Amygdala (tissue), 56 donors: ENCODE results near the gene FER.
"Not testable (repeated sequence)": the region's sequence is repeated elsewhere in the genome, so short reads cannot be mapped to it uniquely, and the experiment has no call there.

Experiments
- DNase-seq, 56 donors: peaks; one replicate each; lab custom pipeline; 2025; lab: John Stamatoyannopoulos, UW

The FER gene

GRCh38 chr5:108743846-108744245 is 3.9 kb upstream of the FER start:
- DNase-seq = no peak

- DNase-seq = no peak
Observed at GRCh38 chr5:108747111-108747773, 455 bp upstream of the FER start.

DNA sequence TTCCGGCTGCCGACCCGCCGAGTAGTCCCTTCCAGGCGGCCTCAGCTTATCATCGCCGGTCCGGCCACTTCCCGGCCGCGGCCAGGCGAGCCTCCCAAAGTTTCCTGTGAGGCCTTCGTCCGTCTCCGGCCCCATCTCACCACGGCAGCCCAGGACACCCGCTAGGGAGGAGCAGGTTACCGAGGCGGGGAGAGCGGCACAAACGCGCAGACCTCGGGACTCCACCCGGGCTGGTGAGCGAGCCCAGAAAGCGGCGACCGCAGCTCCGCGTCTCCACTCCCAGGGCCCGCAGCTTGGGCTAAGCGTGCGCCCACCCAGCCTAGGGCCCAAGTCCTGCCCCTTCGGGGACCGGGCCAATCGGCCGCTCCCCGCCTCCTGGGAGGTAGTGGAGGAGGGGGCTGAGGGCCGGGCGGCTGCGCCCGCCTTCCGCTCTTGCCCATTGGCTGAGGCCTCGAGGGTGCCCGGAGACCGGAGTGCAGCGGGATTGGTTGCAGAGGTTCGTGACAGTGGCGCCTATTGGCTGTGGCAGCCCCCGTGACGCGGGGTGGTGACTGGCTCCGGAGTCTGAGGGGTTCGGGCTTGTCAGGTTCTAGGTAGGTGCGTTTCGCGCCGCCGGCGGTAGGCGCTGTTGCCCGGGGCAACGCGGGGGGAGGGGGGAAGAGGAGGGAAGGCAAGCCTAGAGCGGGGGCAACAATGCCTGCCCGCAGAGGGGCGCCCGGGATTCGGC is 867 bp downstream of the FER start:
- DNase-seq = peak; percentile 91 to 100 (median 99)

DNA sequence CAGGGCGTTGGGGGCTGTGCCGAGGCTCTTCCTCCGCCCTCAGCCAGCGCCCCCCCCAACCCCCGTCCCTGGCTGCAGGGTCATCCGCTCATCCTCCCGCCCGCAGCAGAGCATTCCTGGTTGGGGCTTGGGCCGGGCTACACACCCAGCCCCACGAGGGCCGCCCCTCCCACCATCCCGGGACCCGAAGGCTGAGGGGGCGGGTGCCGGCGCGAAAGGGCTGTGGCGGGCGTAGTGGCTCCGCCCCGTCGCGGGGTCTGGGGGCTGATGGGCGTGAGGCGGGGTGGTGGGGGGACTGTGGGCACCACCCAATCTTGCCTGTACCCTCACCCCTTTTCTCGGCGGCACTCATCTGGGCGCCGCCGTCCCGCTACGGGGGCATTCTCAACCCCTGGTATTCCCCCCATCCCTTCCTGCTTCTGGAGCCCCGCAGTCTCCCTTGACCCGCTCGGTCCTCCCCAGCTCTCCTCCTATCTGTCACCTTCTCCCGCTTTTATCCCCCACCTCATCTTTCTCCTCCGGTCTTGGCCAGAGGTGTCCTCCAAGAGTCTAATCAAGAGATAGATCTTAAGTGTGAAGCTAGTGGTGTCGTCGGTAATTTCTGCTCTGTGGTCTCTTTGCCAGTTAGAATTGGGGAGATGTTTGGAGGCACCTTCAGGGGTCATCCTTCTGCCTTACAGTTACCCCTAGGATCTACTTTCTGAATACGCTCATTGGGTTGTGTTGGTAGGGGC is 1.6 kb downstream of the FER start:
- peak in 18 of 56 donors; percentile 33 to 94 (median 58) for DNase-seq

GRCh38 chr5:108753331-108753730 is 5.6 kb downstream of the FER start:
- DNase-seq = no peak

- no peak for DNase-seq
Observed at GRCh38 chr5:108753877-108754276, 6.2 kb downstream of the FER start.

DNA sequence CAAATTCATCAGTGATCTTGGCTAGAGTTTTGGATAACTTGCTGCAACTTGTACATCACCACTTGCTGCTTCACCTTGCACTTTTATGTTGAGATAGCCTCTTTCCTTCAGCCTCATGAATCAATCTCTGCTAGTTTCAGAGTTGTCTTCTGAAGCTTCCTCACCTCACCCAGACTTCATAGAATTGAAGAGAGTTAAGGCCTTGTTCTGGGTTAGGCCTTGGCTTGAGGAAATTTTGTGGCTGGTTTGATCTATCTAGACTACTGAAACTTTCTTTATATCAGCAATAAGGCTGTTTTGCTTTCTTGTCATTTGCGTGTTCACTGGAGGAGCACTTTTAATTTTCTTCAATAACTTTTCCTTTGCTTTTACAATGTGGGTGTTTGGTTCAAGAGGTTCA is 12.8 kb downstream of the FER start:
- no peak for DNase-seq

DNA sequence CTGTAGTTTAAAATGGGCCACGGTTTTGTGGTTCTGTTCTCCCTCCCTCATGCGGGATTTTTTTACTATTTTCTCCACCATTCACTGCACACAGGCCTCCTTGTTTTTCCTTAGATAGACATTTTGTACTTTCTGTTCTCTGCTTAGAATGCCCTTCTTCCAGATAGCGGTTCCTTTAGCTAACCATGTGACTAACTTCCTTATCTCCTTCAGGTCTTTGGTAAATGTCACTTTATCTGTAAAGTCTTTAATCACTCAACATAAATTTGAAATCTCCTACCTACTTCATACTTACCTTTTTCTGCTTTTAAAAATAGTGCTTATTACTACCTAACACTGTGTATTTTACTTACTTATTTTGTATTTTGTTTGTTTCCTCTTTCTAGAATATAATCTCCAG is 15.0 kb downstream of the FER start:
- DNase-seq = no peak

- no peak for DNase-seq
Observed at GRCh38 chr5:108763222-108763916, 15.7 kb downstream of the FER start.

DNA sequence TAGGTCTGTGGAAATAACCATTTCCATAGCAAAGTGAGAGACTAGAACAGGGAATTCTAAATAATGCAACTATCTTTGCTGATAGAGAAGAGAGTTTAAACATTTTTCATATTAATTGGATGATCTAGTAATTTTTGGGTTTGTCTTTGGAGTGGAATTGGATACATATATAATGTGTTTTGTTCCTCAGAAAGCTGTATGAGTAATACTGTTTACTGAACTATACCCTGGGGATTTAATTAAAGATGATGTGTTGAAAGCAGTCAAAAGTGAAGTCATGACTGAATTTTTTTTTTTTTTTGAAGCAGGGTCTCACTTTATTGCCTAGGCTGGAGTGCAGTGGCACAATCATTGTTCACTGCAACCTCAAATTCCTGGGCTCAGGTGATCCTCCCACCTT is 17.9 kb downstream of the FER start:
- no peak for DNase-seq

DNA sequence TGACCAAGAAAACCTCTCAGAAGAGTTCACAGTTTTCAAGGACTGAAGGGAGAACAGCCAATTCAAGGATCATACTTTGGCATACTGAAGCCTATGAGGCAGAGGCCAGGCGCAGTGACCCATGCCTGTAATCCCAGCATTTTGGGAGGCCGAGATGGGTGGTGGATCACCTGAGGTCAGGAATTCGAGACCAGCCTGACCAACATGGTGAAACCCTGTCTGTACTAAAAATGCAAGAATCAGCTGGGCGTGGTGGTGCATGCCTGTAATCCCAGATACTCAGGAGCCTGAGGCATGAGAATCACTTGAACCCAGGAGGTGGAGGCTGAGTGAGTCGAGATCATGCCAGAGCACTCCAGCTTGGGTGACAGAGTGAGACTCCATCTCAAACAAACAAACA is 19.2 kb downstream of the FER start:
- not testable (repeated sequence) for DNase-seq

DNA sequence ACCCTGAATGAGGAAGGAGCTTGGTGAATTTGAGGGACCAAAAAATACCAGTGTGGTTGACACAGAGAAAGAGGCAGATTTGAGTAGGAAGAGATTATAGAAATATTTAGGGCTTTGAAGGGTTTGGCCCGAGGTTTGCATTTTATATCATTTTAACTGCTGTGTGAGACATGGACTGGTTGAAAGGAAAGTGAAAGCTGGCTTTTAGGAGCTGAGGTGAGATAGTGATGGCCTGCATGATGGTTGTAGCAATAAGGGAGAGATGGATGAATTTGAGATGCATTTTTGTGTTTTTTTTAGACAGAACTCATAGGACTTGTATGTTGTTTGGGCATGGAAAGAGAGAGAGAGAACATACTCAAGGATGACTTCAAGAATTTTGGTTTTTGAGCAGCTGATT is 21.7 kb downstream of the FER start:
- no peak for DNase-seq

DNA sequence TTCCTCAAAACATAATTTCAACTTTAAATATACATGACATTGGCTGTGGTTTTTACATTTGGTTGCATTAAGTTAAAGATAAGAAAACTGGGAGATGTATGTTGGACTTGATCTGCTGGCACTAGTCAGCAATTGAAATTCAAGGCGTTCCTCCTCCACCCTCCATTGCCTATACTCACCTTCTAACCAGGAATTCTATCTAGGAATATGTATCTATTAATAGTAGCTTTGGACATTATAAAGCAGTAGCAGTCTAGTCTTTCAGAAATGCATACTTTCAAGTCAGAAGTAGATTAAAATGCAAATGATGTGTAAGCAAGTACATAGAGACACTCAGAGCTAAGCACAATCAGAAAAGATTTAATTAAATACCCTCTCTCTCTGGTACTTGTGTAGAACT is 24.9 kb downstream of the FER start:
- no peak for DNase-seq

DNA sequence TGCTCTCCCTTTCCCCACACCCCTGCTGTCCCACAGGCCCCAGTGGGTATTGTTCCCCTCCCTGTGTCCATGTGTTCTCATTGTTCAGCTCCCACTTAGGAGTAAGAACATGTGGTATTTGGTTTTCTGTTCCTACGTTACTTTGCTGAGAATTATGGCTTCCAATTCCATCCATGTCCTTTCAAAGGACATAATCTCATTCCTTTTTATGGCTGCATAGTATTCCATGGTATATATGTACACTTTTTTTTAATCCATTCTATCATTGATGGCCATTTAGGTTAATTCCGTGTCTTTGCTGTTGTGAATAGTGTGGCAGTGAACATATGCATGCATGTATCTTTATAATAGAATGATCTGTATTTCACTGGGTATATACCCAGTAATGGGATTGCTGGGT is 25.6 kb downstream of the FER start:
- DNase-seq = no peak

- DNase-seq = not testable (repeated sequence)
Observed at GRCh38 chr5:108774079-108774478, 26.4 kb downstream of the FER start.

DNA sequence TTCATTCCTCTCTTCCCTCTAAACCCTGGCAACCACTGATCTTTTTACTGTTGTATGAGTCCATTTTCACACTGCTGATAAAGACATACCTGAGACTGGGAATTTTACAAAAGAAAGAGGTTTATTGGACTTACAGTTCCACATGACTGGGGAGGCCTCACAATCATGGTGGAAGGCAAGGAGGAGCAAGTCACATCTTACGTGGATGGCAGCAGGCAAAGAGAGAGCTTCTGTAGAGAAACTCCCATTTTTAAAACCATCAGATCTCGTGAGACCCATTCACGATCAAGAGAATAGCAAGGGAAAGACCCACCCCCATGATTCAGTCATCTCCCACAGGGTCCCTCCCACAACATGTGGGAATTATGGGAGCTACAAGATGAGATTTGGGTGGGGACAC is 29.9 kb downstream of the FER start:
- not testable (repeated sequence) for DNase-seq

DNA sequence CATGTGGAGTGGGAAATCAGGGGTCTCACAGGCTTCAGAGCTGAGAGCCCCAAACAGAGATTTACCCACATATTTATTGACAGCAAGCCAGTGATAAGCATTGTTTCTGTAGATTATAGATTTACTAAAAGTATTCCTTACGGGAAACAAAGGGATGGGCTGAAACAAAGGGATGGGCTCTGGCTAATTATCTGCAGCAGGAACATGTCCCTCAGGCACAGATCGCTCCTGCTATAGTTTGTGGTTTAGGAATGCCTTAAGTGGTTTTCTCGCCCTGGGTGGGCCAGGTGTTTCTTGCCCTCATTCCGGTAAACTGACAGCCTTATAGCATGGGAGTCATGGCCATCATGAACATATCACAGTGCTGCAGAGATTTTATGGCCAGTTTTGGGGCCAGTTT is 36.9 kb downstream of the FER start:
- DNase-seq = not testable (repeated sequence)

GRCh38 chr5:108786806-108787483 is 39.2 kb downstream of the FER start:
- peak in 16 of 56 donors; percentile 2 to 44 (median 11) for DNase-seq

DNA sequence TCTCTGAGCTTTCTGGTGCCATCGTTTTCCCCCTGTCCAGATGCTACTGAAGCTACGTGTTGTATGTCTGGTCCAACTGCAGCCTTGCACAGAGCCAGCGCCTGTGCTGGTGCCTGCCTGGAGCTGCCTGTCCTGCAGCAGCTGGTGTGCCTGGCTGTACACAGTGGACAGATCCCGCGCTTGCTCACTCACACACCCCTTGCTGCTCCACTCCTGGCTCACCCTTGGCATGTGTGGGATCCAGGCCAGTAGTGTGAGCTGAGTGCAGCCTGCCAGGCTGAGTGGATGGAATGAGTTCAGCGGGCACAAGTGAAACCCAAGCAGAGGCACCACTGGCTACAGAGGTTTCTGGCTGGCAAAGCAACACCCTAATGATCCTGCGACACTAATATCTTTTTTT is 40.4 kb downstream of the FER start:
- DNase-seq = peak in 43 of 56 donors; percentile 7 to 77 (median 34)

- no peak for DNase-seq
Observed at GRCh38 chr5:108793207-108793606, 45.5 kb downstream of the FER start.
